Smooth muscle cell (in vitro differentiated cells): ENCODE data around the gene UPF3A. TPM values are rescaled to one million over a fixed set of nuclear protein-coding genes. Genes with fewer than 3 reads are reported as not detected.

Experiments
- DNase-seq: peaks from one replicate; lab custom pipeline; 2025; ENCODE audit not compliant: unreplicated experiment; lab: John Stamatoyannopoulos, UW
- H2AFZ ChIP-seq: fragments of 200-600 bp; sonication (generic); 2 replicates; pipeline ENCODE4 v1.6.0; 2016; ENCODE audit warnings: antibody characterized with exemption, low read depth, mild to moderate bottlenecking
- H3F3A ChIP-seq: fragments of 200-600 bp; sonication (generic); 2 replicates; pipeline ENCODE4 v1.6.0; 2017; ENCODE audit warnings: antibody characterized with exemption, low read depth
- H3K27ac ChIP-seq: fragments of 200-600 bp; sonication (generic); 2 replicates; pipeline ENCODE4 v1.5.1; 2016; ENCODE audit warnings: low read depth, mild to moderate bottlenecking
- H3K27me3 ChIP-seq: fragments of 200-600 bp; sonication (generic); 2 replicates; pipeline ENCODE4 v1.6.1; 2016; ENCODE audit warnings: low read depth, mild to moderate bottlenecking
- H3K36me3 ChIP-seq: fragments of 200-600 bp; sonication (generic); 2 replicates; pipeline ENCODE4 v1.5.1; 2016; ENCODE audit warnings: low read depth
- H3K4me1 ChIP-seq: fragments of 200-600 bp; sonication (generic); 2 replicates; pipeline ENCODE4 v1.5.1; 2016; ENCODE audit warnings: low read depth
- H3K4me2 ChIP-seq: fragments of 200-600 bp; sonication (generic); 2 replicates; pipeline ENCODE4 v1.6.0; 2016; ENCODE audit warnings: mild to moderate bottlenecking
- H3K4me3 ChIP-seq: fragments of 200-600 bp; sonication (generic); 2 replicates; pipeline ENCODE4 v1.5.1; 2016; ENCODE audit warnings: mild to moderate bottlenecking
- H3K79me2 ChIP-seq: fragments of 200-600 bp; sonication (generic); 2 replicates; pipeline ENCODE4 v1.6.0; 2016; ENCODE audit warnings: low read depth, mild to moderate bottlenecking
- H3K9ac ChIP-seq: fragments of 200-600 bp; sonication (generic); 2 replicates; pipeline ENCODE4 v1.6.0; 2016; ENCODE audit warnings: low read depth
- H3K9me3 ChIP-seq: fragments of 200-600 bp; sonication (generic); replicated peaks from 2 replicates; pipeline ENCODE4 v1.5.1; 2016; ENCODE audit warnings: low read depth
- H4K20me1 ChIP-seq: fragments of 200-600 bp; sonication (generic); 2 replicates; pipeline ENCODE4 v1.6.0; 2016; ENCODE audit warnings: low read depth
- CTCF ChIP-seq: fragments of 200-600 bp; sonication (generic); IDR thresholded peaks from 2 replicates; pipeline ENCODE4 v1.5.1; 2017; ENCODE audit warnings: borderline replicate concordance, mild to moderate bottlenecking, antibody characterized with exemption; ENCODE audit not compliant: insufficient read depth, poor library complexity, severe bottlenecking
- WGBS: methylation state at CpG from one replicate; pipeline ENCODE4 v1.1.7; 2016; ENCODE audit warnings: low lambda C conversion rate; 5-methylcytosine and 5-hydroxymethylcytosine counted together
- polyA plus RNA-seq: library from polyadenylated mRNA; unstranded; fragments of >200 nt; fragmentation: Nextera tagmentation; extraction: Ambion mirVana; gene quantifications from 2 replicates; pipeline ENCODE4 v1.2.1, GENCODE V29; 2016
- total RNA-seq: library from RNA; depleted of rRNA; stranded (reverse); fragments of >200 nt; gene quantifications from 2 replicates; pipeline ENCODE4 v1.2.3, GENCODE V29; 2014

UPF3A gene
- total and polyA plus RNA-seq, 2 experiments from 2014 or later = 22.4 to 34.1 TPM

GRCh38 chr13:114314074-114314912 is 32.9 kb downstream of the UPF3A start, which contains the start of gene CHAMP1:
CHAMP1 (plus strand) TSS chr13:114314503; CDS start chr13:114323843, 9,340 bp downstream.
- peaks cover 38% of the 10 kb centered on the region for H3K79me2 ChIP-seq
- DNase-seq = peak; percentile 78
- H3K27me3 ChIP-seq = no peaks in the 10 kb centered on the region
- H4K20me1 ChIP-seq = peaks cover 30% of the 10 kb centered on the region
- peaks cover 19% of the 10 kb centered on the region for H3K4me1 ChIP-seq
- no peaks in the 10 kb centered on the region for H3K9me3 ChIP-seq
- peak within 1 kb of the TSS; percentile 92 for H3K4me3 ChIP-seq
- peak within 1 kb of the TSS; percentile 82 for H3K9ac ChIP-seq
- no peak for TF ChIP-seq CTCF
- no peaks in the 10 kb centered on the region for H3K36me3 ChIP-seq
- H3K4me2 ChIP-seq = peak within 1 kb of the TSS; percentile 100
- under 1% methylated on average over 58 of the region's 107 CpGs for WGBS
- peak within 1 kb of the TSS; percentile 85 for H2AFZ ChIP-seq
- peak within 1 kb of the TSS; percentile 80 for H3K27ac ChIP-seq
- peaks cover 19% of the 10 kb centered on the region for H3F3A ChIP-seq

GRCh38 chr13:114315074-114315785 is 33.8 kb downstream of the UPF3A start:
- H3F3A ChIP-seq = peaks cover 19% of the 10 kb centered on the region
- H3K9ac ChIP-seq = peak overlapping the region; percentile 82
- peak overlapping the region; percentile 80 for H3K27ac ChIP-seq
- no peaks in the 10 kb centered on the region for H3K36me3 ChIP-seq
- 63% methylated on average over 7 of the region's 7 CpGs for WGBS
- peaks cover 19% of the 10 kb centered on the region for H3K4me1 ChIP-seq
- peaks cover 39% of the 10 kb centered on the region for H4K20me1 ChIP-seq
- peak overlapping the region; percentile 92 for H3K4me3 ChIP-seq
- peaks cover 45% of the 10 kb centered on the region for H3K79me2 ChIP-seq
- TF ChIP-seq CTCF = no peak
- peak overlapping the region; percentile 100 for H3K4me2 ChIP-seq
- H2AFZ ChIP-seq = peak overlapping the region; percentile 80
- DNase-seq = no peak
- no peaks in the 10 kb centered on the region for H3K9me3 ChIP-seq
- H3K27me3 ChIP-seq = no peaks in the 10 kb centered on the region

GRCh38 chr13:114318624-114319023 is 37.2 kb downstream of the UPF3A start:
- H3K36me3 ChIP-seq = peaks cover 15% of the 10 kb centered on the region
- peaks cover 19% of the 10 kb centered on the region for H3K4me1 ChIP-seq
- H3K4me2 ChIP-seq = peak overlapping the region; percentile 65
- peaks cover 19% of the 10 kb centered on the region for H3F3A ChIP-seq
- no peak for DNase-seq
- no peak for TF ChIP-seq CTCF
- H3K4me3 ChIP-seq = no peak overlapping the region
- WGBS = 60% methylated on average over 1 of the region's 1 CpG
- peaks cover 58% of the 10 kb centered on the region for H3K79me2 ChIP-seq
- H3K9ac ChIP-seq = no peak overlapping the region
- no peaks in the 10 kb centered on the region for H3K9me3 ChIP-seq
- H2AFZ ChIP-seq = no peak overlapping the region
- no peaks in the 10 kb centered on the region for H3K27me3 ChIP-seq
- H3K27ac ChIP-seq = peak overlapping the region; percentile 85
- H4K20me1 ChIP-seq = peaks cover 41% of the 10 kb centered on the region
